Measurements from ENCODE around the gene ASB4.

DNA sequence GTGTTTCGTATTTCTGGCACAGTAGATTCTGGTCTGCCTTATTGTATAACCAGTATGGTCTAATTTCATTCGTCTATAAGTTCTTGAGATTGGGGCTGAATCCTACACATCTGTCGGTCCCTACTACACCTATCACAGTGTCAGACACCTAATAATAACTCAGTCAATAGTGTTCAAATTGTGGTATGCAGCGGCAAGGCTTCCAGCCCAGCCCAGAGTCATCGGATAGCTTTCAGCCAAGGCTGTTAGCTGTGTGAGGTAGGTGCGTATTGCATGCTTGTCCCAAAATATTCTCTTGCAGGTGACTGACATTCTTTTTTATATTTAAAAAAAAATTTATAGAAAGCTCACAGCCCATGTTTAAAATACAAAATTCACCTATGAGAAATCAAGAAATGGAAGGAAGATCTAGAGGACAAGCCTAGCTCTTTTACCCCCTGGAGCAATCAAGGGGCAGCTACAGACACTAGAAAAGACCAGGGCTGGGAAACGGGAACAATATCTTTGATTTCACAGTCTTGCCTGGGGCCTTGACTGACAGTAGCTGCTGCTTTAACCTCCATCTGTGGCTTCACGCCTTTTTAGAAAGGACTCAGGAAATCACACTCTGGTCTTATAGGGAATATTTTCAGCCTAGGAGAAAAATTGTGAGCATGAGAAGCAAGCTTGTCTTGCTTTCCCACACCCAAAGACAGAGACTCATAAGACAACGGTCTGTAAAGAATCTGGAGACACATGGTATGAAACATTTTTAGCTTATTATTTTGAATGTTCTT is 9.5 kb upstream of the ASB4 start:
- TF ChIP-seq CTCF (IDR thresholded peaks at IDR 0.05; ENCODE audit: low read length) (no peak), EZH2 (optimal IDR thresholded peaks at IDR 0.05; ENCODE audit: low read depth, low read length) (no peak)

All from MM.1S (cell line).